Measurements from ENCODE around the gene ABO.

DNA sequence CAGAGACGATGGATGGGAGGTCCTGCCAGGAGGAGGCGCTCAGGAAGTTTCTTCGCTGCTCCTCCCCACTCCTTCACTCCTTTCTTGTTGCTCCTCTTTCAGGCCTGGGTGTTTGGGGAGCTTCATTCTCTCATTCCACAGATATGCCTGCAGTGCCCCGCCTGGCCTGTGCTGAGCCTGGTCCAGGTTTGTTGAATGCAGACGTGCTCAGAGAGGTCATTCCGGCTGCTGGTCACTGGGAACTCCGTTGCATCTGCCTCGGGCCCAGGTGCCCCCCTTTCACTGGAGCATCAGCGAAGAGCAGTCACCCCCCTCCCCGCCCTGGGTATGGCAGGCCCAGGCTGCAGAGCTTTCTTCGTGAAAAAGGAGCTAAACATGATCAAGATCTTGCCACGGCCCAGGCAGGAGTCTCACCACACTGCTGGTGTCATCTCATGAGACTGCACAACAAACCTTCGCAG lies 45.5 kb upstream of the ABO start:
- TF ChIP-seq PHF20 (IDR thresholded peaks at IDR 0.05; ENCODE audit: partially characterized antibody) (no peak), MTA1 (IDR thresholded peaks at IDR 0.05; ENCODE audit: borderline replicate concordance) (no peak), MYC (IDR thresholded peaks at IDR 0.05; ENCODE audit: low read depth, low read length) (no peak), MYC (CRISPR knock-in tag; IDR thresholded peaks at IDR 0.05; ENCODE audit: borderline replicate concordance, low read depth) (no peak), TRIM24 (IDR thresholded peaks at IDR 0.05) (no peak), ZNF146 (CRISPR knock-in tag; IDR thresholded peaks at IDR 0.05; ENCODE audit: unreplicated experiment) (no peak), BCLAF1 (IDR thresholded peaks at IDR 0.05; ENCODE audit: borderline replicate concordance in 1 of 2, control insufficient read depth in 1 of 2, low read depth in 2 of 2, low read length in 1 of 2) (no peak)
- TF ChIP-seq, protein P1, sequence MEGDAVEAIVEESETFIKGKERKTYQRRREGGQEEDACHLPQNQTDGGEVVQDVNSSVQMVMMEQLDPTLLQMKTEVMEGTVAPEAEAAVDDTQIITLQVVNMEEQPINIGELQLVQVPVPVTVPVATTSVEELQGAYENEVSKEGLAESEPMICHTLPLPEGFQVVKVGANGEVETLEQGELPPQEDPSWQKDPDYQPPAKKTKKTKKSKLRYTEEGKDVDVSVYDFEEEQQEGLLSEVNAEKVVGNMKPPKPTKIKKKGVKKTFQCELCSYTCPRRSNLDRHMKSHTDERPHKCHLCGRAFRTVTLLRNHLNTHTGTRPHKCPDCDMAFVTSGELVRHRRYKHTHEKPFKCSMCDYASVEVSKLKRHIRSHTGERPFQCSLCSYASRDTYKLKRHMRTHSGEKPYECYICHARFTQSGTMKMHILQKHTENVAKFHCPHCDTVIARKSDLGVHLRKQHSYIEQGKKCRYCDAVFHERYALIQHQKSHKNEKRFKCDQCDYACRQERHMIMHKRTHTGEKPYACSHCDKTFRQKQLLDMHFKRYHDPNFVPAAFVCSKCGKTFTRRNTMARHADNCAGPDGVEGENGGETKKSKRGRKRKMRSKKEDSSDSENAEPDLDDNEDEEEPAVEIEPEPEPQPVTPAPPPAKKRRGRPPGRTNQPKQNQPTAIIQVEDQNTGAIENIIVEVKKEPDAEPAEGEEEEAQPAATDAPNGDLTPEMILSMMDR (IDR thresholded peaks at IDR 0.05 in 2 of 3, conservative IDR thresholded peaks at IDR 0.05 in 1 of 3; ENCODE audit: insufficient read depth in 2 of 3, low read depth in 1 of 3, low read length in 3 of 3), result peak; percentile 26 to 37 (median 34); a peak in 5 of 6 replicates

All from K562 (cell line).